Glomerular visceral epithelial cell (primary cell): ENCODE data around the gene IL10RA.
"Not testable (repeated sequence)": the region's sequence is repeated elsewhere in the genome, so short reads cannot be mapped to it uniquely, and the experiment has no call there.

Experiments
- DNase-seq: peaks from one replicate; pipeline ENCODE4 v3.0.0-alpha.2; 2016; ENCODE audit errors: extremely low spot score

Gene IL10RA

DNA sequence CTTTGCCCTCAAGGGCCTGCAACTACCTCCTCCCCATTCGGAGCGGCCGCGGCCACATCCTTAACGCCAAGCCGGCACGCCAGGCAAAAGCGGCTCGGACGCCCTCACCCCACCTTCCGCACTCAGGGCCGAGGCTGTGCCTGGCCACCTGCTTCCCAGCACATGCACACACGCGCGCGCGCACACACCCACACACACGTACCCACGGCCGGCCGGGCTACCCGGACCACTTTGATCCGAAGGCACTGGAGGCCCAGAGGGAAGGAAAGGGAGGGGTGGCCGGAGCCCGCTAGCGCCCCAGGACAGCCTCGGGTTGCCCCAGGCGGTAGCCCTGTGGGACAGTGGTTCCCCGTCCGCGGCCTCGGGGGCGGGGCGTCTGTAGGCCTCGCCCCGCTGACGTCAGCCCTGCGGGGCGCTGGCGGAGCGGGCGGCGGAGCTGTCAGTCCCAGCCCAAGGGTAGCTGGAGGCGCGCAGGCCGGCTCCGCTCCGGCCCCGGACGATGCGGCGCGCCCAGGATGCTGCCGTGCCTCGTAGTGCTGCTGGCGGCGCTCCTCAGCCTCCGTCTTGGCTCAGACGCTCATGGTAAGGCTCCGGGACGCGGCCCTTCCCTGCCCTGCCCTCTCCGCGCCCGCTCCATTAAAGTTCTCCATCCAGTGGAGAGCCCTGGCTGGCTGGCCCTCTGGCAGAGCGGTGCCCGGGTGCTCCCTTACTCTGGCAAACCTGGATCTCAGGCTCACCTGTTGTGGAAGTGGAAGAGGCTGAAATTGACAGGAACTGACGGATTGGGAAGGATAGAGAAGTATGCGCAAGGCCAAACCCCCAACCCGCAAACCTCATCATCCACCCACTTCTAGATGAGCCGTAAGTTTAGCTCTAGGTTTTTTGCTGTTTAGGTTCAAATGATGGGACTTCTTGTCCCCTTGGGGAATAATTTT, at the start of gene IL10RA:
Gene IL10RA, plus strand, starts transcription at position 442 of the 935 bp plus-strand sequence. Its CDS starts 74 bp downstream, at position 516.
- DNase-seq = peak; percentile 60

DNA sequence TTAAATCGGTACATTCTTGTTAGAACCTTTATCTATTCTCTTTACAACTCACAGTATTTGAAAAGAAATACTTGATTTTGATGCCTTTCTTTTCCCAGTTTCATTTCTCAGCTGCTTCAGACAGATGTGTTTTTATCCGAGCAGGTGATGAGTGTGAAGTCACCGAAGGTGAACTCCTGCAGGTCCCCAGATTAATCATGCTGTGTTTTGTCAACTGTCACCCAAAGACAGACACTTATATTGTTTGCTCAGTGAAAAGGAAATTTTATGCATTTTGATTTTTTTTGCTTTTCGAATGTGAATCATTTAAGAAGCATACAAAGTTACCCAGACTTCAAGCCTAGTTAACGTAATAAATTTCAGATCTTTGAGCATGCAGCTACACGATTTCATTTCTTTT, 49.2 kb upstream of the IL10RA start:
- DNase-seq = no peak

DNA sequence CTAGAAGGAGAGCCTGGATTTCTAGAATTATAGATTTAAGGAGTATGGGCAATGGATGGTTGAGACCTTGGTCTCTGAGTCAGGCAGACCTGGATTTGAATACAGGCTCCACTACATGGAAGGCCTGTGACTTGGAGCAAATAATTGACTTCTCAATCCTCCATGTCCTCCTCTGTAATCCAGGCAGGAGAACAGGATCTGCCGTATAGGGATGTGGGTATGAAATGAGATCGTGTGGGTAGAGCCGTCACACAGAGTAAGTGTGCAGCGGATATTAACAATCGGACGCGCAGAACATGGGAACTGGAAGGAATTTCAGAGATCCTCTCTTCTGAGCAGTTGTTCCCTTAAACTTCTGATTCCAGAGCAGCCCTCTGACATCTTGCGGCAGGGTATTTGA, 45.5 kb upstream of the IL10RA start:
- no peak for DNase-seq

DNA sequence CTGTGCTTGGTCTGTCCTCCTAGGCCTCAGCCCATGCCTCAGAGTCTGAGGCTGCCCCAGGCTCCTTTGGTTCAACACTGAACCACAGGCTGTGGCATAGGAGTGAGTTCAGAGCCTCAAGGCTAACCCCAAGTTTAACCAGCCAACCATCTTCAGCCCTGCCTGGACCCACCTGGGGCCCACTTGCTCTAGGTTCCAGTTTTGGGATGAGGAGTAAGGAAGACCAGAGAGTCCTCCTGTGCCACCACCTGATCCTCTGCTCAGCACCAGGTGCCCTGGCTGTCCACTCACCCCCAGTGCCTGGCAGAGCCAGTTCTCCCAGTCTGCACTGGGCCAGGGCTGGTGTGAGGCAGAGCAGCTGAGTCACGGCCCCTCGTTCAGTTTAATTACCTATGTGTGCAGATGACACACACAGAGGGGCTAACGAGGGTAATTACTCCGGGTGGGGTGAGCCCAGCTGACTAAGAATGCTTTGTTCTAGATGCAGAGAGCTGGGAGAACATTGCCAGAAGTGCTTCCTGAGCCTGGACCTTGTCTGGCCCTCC, 45.0 kb upstream of the IL10RA start:
- peak; percentile 7 for DNase-seq

DNA sequence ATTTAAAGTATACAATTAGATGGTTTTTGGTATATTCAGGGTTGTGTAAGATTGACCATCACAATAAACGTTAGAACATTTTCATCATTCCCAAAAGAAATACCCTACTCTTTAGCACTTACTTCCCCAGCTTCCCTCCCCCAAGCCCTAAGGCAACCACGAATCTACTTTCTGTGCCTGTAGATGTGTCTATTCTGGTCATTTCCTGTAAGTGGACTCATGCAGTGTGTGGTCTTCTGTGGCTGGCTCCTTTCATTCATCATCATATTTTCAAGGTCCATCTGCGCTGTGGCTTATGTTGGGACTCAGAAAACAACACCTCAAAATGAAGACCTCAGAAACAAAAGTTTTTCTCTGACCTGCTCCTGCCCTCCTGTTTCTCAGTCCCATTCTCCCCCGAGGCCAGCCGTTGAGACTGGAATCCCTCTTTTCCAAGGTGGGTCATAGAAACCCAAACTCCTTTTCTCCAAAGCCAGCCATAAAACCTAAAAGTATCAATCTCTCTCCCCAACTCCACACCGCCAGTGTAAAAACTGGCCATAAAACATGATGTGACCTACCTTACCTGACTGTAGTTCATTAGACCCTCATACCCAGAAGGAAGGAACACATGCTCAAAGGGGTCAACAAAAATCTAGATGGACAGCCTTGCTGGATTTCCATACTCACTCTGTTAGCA, 44.1 kb upstream of the IL10RA start:
- DNase-seq = no peak

DNA sequence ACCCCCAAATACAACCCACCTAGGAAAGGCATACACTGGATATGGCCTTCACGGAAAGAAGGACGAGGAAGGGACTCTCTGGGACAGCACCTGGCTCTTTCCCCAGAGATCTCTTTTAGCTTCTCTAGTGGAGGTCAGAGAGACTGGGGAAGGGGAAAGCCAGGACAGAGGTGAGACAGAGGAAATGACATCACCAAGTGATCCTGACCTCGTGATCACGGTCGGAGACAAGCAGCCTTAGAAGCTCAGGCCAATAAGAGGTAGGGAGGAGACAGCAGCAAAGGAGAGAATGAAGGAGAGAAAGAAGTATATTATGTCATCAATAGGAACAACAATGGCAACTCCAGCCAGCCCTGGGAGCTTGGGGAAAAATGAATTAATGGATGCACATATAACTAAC, 41.6 kb upstream of the IL10RA start:
- DNase-seq = no peak

DNA sequence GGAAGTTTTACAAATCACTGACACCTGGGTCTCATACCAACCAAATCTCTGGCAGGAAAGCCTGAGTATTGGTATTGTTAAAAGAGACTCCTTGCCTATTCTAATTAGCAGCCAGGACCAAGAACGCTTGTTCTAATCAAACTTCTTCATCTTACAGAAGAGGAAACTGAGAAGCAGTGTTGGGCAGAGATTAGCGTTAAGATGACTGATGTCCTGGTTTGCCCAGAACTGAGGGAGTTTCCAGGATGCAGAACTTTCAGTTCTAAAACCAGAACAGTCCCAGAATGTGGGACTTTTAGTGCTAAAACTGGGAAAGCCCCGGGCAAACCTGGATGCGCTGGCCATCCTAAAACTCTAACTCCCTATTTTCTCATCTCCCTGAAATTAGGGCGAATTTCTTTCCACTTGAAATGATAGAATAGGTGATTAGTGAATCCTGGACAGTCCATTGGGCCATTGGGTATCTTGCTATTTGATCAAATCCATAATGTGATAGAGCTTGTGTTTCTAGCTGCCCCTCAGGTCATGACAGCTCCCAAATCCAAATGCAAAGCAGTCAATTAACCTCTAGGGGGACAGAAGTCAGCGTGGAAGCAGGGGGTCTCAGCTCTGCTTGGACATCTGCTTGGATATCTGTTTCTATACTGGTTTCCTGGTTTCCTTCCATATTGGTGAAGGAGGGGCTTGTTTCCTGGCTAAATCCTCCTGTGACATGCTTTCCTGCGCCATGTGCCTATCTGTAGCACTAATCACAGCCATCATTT, 41.0 kb upstream of the IL10RA start:
- no peak for DNase-seq

DNA sequence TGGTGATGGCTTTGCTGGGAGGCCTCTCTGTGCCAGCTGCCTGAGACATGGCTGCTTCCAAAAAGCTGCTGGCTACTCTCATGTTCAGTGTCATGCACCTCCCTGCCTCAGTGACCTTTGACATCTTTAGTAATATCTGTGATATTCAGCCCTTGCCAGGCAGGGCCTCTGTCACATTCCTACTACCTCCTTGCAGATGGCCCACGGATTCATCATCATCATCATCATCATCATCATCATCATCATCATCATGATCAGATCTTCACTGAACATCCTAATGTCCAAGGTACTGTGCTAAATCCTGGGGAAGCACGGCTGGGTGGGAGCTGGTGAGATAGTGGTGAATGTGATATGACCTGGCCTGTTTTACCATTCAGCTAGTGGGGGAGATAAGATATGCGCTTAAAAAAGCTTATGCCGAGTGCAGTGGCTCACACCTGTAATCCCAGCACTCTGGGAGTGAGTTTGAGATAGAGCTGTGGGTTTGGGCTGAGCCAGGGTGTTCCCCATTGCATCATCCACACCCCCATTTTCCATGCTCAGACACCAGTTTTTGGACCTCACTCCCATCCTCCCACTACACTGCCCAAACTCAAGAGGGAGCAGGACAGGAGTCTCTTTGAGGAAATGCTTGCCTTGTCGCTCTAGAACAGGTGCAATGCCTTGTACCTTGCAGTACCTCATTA, 39.9 kb upstream of the IL10RA start:
- DNase-seq = no peak

DNA sequence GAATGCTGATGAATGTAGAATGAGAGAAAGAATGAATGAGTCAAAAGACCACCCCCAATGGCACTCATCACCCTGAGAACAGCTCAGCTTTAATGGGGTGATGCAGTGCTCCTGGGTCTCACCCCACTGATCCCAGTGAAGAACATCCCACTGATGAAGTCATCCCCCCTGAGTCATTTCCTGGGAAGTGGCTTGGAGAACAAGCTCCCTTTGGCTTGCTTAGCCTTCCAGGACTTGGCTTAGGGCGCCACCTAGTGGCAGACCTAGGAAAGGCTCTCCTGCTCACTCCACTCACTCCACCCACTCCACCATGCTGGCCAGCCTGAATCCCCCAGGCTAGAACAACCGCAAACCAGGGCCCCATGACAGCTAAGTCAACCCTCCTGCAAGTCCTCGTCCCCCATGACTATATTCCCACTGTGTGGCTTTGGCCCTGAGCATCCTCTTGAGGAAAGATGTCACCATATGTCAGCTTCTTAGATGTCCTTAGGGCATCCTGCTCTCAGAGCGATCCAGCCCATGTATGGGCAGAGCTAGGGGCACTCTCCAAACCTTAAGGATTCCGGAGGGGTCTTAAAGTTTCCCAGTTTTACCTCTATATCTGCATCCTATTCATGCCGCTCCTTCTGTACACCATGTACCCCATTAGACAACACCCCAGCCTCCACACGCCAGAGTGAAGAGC, 39.2 kb upstream of the IL10RA start:
- peak; percentile 90 for DNase-seq

DNA sequence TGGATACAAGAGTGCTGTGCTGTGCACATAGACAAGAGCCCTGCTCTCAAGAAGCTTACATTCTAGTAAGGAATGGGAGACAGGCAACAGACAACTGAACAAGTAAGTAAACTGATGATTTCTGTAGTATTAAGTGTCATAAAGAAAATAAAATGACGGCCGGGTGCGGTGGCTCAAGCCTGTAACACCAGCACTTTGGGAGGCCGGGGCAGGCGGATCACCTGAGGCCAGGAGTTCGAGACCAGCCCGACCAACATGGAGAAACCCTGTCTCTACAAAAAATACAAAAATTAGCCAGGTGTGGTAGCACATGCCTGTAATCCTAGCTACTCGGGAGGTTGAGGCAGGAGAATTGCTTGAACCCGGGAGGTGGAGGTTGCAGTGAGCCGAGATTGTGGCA, 38.4 kb upstream of the IL10RA start:
- DNase-seq = not testable (repeated sequence)

DNA sequence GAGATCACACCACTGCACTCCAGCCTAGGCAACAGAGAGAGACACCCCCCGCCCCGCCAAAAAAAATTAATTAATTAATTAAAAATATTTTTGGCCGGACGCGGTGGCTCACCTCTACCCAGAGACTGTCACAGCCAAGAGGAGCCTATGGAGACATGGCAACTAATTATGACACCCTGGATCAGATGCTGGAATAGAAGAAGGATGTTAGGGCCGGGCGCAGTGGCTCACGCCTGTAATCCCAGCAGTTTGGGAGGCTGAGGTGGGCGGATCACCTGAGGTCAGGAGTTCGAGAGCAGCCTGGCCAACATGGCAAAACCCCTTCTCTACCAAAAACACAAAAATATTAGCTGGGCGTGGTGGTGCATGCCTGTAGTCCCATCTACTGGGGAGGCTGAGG, 37.7 kb upstream of the IL10RA start:
- DNase-seq = not testable (repeated sequence)

DNA sequence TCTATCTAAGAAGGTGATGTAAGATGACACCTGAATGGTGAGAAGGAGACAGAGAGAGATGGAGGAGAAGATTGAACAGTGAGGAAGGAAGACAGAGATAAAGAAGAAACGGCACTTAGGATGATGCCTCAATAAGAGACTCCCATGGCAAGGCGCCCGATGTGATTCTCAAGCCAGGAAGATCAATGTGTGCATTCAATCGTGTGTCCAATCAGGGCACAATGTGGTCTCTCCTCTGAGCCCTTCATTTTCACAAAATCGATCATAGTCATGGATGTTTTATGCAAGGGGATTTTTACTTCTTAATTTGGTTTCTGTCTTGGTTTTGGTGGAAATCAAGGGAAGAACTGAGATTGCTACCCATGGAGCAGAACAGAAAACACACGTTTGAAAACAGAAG, 37.1 kb upstream of the IL10RA start:
- no peak for DNase-seq

DNA sequence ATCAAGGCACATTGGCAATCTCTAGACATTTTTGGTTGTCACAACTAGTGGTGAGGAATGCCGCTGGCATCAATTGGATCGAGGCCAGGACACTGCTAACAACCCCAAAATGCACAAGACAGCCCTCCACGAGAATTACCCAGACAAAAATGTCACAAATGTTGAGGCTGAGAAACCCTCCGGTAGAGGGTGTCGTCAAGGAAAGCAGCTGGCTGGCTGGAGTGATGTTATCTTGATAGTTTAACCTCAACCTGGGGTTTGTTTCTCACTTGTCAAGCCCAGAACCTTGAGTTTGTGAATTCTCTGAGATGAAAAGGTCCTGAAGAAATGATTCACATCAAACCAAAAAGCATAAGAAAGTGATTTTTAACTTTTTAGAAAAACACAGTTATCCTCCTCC, 35.9 kb upstream of the IL10RA start:
- DNase-seq = no peak

DNA sequence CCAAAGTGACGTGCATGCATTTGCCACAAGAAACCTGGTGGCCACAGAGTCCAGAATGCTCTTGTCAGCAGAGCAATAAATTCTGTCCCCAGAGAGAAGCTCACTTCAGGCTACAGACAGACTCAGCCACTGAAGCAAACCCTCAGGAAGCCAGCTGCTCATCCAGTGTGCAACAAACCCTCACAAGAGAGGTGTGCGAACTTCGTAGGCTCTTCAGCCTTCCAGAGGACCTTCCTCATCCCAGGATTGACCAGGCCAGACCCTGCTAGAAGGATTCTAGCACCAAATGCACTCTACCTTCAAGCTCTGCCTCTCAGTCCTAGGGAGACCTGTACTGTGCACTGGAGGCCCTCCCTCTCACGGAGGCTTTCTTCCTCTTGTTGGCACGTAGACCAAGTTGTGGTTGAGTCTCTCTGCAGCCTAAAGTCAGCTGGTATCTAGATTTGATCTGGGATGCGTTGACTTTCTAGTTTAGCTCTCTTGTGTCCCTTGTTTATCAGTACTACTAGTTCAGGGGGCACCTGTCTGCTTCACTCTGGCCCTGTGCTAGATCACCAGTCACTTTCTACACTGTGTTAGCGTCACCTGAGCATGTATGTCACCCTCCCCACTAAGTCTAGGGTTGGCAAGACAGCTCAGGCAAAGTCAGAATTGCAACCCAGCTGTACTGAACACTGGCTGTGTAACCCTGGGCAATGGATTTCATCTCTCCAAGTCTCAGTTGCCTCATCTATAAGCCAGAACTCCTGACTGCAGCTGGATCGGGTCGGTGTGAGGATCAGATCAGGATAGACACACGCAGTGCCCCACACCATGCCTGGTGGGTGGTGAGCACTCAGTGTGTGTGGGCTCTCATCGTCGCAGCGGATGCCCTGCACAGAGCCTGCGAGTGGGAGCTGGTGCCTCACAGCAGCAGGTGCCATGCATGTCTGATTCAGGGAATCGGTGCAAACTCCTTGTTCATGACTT, 34.9 kb upstream of the IL10RA start:
- DNase-seq = no peak

DNA sequence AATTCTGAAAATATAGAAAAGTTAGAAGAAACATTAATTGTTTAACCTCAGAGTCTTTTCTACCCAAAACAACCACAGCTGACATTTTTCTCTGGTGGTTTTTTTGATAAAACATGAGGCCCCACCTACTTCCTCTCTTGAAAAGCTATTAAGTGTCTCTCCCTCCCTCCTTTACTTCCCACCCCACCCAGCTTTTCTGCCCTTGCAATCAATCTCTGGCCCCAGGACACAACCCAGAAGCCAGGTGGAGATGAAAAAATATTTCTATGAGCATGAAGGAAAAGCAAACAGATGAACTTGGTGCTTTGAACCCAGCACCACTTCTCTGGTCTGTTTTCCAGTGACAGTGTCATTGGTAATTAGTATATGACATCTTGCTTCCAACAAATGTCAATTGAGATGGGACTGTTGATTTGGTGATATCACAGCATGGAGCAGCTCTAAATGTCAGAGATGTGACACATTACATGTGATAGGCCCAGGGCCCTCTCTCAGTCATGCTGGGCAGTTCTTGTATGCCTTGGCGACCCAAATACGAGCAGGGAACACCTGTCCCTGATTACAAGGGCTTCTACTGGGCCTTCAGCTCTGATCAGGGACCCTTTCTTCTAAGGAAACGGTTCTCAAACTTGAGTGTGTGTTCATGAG, 33.0 kb upstream of the IL10RA start:
- DNase-seq = no peak

DNA sequence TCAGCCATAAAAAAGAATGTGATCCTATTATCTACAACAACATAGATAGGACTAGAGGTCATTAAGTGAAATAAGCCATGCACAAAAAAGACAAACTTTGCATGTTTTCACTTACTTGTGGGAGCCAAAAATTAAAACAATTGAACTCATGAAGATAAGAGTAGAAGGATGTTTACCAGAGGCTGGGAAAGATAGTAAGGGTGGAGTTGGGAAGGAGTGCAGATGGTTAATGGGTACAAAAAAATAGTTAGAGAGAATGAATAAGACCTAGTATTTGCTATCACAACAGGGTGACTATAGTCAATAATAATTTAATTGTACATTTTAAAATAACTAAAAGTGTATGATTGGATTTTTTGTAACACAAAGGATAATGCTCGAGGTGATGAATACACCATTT, 27.2 kb upstream of the IL10RA start:
- DNase-seq = no peak

DNA sequence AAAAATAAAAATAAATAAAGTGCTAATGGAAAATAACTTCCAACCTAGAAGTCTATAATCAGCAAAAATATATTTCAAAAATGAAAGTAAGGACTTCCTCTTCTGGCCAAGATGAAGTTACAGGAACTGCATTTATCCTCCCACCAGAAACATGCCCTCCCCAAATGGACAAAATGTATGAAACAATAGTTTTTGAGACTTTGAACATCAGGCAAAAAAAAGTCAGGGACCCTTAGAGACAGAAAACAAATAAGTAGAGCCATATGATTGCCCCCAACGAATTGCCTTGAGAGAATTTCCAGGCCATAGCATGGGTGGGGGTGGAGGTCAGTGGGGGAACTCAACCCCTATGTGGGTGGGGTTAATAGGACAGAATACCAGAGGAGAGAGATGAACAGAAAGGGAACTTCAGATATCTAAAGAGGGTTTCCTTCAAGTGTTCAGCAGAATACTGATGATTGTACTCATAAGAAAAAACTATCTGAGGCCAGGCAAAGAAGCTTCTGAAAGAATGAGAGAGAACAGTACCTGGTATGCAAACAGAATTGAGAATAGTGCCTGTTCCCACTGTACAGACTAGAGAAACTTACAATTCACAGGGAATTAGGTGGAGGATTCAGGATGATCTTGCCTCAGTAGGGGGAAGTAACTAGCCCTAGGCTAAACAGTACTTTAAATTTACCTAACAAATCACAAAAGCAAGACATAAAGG, 26.6 kb upstream of the IL10RA start:
- no peak for DNase-seq

DNA sequence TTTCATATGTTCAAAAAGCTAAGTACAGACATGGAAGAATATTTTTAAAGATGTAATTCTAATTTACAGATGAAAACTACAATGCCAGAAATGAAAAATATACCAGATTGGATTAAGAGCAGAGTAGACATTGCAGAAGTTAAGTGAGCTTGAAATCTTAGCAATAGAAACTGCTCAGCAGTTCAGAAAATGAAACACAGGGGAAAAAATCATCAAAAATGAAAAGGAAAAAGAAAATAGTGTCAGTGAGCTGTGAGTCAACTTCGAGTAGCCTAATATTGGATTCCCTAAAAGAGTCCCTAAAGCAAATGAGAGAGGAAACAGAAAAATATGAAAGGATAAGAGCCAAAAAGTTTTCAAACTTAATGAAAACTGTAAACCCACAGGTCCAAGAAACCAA, 25.8 kb upstream of the IL10RA start:
- no peak for DNase-seq

DNA sequence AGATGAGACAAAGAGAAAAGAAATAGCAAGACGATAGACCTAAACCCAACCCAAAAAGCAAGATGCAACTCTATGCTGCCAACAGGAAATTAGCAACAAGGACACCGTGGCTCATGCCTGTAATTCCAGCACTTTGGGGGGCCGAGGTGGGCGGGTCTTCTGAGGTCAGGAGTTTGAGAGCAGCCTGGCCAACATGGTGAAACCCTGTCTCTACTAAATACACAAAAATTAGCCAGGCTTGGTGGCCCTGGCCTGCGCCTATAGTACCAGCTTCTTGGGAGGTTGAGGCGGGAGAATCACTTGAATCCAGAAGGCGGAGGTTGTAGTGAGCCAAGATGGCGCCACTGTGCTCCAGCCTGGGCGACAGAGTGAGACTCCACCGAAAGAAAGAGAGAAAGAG, 24.3 kb upstream of the IL10RA start:
- DNase-seq = no peak
